GM15510 (cell line): Measurements from ENCODE around the gene SLC12A3.

Experiments
- POLR2A ChIP-seq: IDR thresholded peaks from 3 replicates; pipeline ENCODE4 v1.6.1; 2011; ENCODE audit warnings: borderline replicate concordance; ENCODE audit not compliant: insufficient read length; ENCODE audit errors: extremely low read depth

Gene SLC12A3

DNA sequence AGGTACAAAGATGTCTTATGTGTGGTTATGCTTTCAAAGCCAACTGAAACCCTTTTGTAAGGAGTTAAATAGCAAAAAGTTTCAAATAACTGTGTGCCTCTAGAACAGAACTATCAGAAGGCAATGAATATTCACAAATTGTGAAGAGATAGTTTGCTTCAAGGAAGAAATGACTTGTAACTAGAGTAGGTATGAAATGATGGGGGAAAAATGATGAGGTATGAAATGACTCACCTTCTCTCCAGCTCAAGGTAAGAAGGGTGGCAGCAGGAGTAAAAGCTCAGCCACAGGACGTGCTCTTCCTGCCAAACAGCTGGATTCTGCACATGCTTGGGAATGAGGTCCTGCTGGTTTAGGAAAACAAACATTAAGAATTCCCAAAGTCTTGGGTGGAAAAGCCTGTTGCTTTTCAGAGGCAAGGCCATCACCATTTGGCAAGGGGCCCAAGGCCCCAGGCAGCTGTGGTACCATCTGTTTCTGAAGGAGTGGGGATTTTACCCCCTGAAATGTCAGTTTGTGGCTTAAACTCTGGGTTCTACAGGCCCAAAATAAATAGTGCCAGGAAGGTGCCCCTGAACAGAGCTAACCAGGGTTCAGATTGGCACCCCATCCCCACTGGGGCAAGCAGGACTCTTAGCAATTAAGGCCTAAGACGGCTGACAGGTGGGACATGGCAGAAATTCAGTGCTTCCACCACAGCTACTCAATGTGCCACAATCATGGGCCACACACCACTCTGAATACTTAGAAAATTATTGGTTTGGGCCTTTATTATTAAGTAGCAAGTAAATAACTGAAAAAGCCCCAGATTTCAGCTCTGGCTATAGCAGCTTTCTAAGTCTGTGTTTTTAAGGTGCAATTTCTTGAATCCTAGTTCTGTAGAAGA, 80.2 kb downstream of the SLC12A3 start:
- TF ChIP-seq POLR2A = no peak

DNA sequence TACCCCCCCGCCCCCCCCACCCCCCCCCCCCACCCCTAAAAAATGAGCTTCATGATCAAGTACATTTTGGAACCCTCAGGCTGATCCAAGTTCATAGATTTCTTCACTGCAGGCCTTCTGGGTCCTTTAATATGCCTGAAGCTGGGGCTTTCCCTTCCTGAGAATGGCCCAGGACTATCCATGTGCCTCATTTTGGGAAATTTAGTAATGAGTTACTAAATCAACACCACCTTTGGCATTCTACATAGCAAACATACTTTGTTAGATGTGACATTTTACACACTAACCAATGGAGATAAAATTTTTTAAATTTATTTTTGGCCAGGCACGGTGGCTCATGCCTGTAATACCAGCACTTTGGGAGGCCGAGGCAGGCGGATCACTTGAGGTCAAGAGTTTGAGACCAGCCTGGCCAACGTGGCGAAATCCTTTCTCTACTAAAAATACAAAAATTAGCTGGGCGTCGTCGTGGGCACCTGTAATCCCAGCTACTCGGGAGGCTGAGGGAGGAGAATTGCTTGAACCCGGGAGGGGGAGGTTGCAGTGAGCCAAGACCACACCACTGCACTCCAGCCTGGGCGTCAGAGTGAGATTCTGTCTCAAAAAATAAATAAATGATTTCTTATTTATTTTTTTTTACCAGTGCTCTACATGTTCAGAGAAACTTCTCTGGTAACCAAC, 81.0 kb downstream of the SLC12A3 start:
- no peak for TF ChIP-seq POLR2A

DNA sequence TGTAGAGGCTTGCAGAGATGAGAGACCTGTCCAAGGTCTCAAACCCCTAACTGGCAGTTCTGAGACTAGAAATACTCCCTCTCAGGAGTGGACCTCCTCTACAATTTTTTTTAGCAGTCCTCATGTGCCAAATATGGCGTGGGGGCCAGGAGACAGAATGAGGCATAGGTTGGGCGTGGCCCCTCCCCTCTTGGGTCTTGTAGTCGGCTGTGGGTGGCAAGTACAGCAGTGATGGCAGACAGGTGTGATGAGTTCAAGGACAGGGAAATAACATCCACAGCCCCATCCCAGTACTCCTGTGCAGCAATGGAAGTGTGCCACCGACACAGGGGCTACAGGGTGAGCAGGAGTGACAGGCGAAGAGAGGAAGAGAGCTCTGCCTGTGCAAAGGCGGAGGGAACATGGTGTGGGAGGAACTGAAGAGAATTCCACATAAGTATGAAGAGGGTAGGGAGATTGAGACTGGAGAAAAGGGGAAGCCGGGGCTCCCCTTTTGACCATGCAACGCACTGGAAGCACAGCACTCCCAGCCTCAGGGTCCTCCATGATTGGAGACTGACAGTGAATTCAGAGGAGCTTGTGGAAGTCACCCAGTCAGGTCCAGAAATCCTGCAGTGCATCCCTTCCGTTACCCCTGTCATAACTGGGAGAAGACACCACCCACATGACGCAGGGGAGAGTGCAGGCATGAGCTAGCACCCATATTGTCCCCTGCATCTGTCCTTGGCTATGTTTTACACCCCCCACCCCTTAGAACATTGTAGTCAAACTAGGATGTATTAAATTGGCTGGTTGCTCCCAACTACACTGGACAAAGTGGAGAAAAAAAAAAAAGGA, 82.0 kb downstream of the SLC12A3 start:
- peak; percentile 31 for TF ChIP-seq POLR2A

DNA sequence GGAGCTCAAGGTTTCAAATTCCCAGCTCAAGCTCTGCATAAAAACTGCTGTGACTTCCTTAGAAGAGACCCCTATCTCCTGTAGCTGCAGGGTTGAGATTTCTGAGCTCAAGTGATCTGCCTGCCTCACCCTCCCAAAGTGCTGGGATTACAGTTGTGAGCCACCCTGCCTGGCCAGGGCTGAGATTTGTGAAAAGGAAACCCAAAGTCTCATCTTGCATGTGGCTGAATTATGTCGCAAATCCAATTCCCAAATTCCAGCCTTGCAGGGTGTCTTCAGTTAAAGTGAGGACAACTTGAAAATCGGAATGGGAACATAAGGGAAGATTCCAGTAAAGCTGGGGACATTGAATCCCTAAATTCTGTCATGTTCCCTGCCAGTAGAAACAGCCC, 82.6 kb downstream of the SLC12A3 start:
- TF ChIP-seq POLR2A = no peak

DNA sequence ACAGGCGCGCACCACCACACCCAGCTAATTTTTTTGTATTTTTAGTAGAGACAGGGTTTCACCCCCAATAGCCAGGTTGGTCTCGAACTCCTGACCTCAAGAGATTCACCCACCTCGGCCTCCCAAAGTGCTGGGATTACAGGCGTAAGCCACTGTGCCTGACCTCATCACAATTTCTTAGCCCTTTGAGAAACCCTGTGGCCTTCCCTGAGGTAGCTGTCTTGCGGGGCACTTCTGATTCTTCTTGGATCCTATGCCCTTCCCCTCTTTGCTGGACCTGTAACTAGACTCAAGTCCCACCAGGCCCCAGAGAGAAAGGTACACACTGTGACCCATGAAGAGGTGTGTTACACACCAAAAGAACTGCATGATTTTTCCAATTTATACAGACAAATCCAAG, 83.2 kb downstream of the SLC12A3 start:
- TF ChIP-seq POLR2A = peak; percentile 10

DNA sequence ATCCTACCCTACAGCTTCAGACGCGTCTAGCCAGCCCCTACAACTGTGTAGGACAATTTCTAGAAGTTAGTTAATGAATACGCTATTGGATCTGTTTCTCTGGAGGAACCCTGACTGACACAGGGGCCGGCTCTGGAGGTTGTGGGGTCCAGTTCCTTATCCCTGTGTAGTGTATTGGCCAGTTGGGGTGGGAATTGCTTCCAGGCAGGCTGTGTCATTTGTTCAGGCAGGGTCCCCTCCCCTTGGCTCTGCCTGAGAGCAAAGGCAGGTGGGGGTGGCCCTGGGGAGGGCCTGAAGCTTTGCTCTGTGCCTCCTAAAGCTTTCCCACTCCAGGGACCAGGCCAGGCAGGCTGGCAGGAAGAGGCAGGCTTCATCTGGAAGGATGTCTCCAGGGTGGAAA, 85.0 kb downstream of the SLC12A3 start:
- no peak for TF ChIP-seq POLR2A

DNA sequence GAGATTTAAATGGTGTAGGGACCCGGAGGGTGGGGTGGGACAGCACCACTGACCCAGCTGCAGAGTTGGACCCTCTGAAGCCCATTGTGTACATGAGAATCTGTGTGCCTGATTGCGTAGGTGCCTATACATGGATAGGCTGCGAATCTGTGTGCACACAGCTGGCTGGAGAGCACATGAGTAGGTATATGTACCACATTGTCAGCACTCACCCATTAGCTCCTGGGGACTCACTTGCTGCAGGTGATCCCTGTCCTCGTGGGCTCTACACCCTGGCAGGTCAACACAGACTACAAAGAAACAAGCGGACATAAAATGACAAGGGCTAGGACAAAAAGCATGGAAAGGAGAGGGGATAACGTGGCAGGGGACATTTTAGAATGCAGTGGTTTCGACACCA, 85.4 kb downstream of the SLC12A3 start:
- TF ChIP-seq POLR2A = no peak

DNA sequence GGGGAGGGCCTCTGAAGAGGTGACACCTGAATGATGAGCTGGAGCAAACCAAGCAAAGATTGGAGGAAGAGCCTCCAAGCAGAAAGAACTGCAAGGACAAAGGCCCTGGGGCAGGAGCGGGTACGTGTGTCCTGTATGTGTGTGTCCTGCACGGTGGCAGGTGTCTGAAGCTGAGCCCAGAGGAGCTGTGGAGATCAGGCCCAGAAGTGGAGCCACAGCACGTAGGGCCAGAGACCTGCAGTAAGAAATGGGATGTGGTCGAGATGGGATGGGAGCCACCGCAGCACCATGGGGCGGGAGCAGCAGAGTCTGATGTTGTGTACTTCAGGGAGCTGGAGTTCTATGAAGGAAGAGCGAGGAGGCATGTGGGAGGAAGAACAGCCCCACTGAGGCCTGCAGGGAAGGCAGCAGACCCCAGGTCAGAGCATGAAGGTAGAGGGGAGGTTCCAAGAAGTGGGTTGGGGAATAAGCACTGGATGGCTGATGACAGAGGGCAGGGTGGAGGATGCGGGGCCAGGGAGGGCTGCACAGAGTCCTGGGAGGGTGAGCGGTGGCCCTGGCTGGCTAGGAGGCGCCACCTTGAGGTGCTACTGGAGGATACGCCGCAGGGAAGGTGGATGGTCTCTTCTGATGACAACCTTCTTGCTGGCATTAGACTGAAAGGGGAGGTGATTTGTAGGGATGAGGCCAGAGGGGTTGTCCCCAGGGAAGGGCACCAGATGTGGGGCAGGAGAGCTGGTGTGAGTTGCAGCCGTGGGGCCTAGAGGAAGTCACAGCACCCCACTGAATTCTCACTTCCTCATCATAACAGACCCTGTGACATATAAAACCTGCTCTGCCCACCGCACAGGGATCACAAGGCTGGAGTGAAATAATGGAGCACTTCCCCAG, 86.1 kb downstream of the SLC12A3 start:
- TF ChIP-seq POLR2A = no peak

DNA sequence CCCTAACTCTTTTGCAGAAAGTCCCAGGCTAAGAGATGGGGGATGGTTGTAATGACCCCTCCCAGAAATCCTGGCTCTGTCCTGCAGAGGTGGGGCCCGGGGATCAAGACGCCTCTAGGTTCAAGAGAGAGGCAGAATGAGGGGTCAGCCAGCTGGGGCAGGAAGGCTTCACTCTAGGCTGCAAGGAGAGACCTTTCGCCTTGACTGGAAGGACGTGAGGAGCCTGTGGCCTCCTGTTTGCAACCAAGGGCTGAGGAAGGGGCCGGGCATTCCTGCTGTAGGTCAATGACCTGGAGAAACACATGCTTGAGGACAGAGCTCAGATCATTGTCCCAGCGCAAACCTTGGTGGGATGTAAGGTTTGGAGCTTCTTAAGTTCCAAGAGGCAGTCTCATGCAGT, 88.0 kb downstream of the SLC12A3 start:
- TF ChIP-seq POLR2A = no peak

DNA sequence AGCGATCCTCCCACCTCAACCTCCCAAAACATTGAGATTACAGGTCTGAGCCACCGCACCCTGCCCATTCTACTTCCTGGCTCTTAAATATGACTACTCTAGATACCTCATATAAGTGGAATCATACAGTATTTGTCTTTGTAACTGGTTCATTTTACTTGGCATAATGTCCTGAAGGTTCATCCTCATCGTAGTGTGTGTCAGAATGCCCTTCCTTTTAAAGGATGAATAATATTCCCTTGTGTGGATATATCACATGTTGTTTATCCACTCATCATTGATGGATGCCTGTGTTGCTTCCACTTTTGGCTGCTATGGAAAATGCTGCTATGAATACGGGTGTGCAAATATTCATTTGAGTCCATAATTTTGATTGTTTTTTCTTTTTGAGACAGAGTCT, 91.1 kb downstream of the SLC12A3 start:
- no peak for TF ChIP-seq POLR2A

DNA sequence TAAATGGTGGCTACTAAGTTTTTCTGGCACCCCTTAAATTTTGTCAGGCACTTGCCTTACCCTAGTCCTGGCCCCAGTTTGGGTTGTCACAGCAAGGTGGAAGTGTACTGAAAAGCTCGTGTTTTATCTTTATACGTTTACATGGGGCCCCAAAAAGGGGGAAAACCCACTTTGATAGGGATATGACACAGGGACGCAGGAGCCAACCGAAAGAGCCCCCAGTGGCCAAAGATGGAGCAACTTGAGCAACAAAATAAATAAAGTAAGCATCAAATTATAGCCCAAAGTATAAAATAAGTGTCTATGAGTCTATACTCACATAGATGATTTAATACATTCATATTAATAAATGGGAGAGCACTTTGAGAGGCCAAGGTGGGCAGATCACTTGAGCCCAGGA, 91.7 kb downstream of the SLC12A3 start:
- TF ChIP-seq POLR2A = no peak

DNA sequence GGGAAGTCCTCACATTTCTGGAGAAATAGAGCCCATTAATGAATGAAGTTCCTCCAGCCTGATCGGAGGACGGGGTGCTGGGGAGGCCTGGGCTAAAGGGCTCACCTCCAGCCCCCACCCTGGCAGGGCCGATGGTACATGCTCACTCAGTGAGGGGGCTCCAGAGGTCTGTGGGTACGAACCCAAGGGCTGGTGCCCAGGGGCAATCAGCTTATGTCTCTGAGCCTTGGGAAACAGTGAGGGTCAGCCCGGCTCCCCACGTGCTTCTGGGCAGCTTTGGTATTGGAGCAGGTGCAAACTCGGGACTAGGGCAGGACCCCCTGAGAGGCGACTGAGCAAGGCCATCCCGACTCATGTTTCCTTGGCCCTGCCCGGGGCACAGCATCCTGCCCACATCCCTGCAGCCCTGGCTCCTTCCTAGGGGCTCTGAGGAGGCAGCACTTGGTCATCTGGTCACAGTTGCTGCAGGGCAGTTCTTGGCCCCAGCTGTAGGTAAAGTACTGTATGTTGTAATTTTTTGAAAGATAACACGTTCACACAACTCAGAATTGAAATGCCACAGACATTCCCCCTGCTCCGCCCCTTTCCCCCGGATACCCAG, 95.8 kb downstream of the SLC12A3 start:
- TF ChIP-seq POLR2A = no peak

DNA sequence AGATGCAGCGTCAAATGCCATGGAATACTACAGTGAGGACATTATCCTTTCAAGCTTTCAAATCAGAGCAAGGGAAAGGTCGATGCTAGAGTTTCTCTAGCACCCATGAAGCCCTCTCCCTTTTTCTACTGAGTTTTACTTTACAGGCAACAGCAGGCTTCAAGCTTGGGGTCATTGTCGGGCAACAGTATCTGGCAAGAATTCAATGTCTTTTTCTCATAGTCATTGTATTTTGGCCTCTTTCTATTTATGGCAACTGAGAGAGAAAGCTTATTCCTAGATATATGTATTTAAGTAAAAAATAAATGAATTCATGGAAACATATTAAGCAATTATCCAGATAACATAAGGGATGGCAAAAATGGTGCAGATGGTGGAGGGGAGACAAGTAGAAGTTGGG, 96.4 kb downstream of the SLC12A3 start:
- TF ChIP-seq POLR2A = no peak

DNA sequence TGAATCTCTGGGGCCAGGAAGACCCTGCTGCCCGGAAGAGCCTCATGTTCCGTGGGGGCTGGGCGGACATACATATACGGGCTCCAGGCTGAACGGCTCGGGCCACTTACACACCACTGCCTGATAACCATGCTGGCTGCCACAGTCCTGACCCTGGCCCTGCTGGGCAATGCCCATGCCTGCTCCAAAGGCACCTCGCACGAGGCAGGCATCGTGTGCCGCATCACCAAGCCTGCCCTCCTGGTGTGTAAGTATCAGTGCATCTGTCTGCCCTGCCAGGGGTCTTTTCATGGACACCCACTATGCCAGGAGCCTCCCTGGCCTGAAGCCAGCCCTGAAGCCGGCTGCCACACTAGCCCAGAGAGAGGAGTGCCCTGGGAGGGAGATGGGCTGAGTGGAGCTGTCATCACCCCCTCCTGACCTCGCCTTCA, 96.9 kb downstream of the SLC12A3 start, which contains the start of gene CETP:
Gene CETP (plus strand): TSS at position 100 of the 431 bp plus-strand sequence. CDS start 30 bp downstream, at position 130.
- no peak for TF ChIP-seq POLR2A
